ENCODE data around the gene ADAR. TPM values are rescaled to one million over a fixed set of nuclear protein-coding genes. Genes with fewer than 3 reads are reported as not detected.

ADAR gene
- total RNA-seq, 1 donor from 2014 or later = 54.1 TPM

- DNase-seq (ENCODE audit: low spot score) = peak; percentile 83
- intact Hi-C loops (cut with DNase I) = no loop called here
Observed at GRCh38 chr1:154567386-154568156, 40.4 kb downstream of the ADAR start, which contains the start of gene CHRNB2. Gene CHRNB2, plus strand, starts transcription at chr1:154567778. Its CDS starts 267 bp downstream, at chr1:154568045.

GRCh38 chr1:154565876-154566275 lies 42.1 kb downstream of the ADAR start:
- DNase-seq (ENCODE audit: low spot score) = no peak
- intact Hi-C loops (cut with DNase I) = no loop called here

- peak; percentile 91 for DNase-seq (ENCODE audit: low spot score)
- intact Hi-C loops (cut with DNase I) = loop anchor here (1.0 to 5.0 kb wide), 7 partner anchors 48 to 441 kb away; partner anchors contain the start of genes IL6R and PMVK
Observed at GRCh38 chr1:154559466-154560044, 48.4 kb downstream of the ADAR start.

- intact Hi-C loops (cut with DNase I) = loop anchor here (1.0 to 5.0 kb wide), 7 partner anchors 48 to 442 kb away; partner anchors contain the start of genes IL6R and PMVK
- DNase-seq (ENCODE audit: low spot score) = peak; percentile 99
Observed at GRCh38 chr1:154558720-154559465, 49.1 kb downstream of the ADAR start.

GRCh38 chr1:154557939-154558719 lies 49.9 kb downstream of the ADAR start, which contains the start of gene UBE2Q1:
Gene UBE2Q1, minus strand, starts transcription at chr1:154558662. Its CDS starts 109 bp downstream, at chr1:154558553.
- intact Hi-C loops (cut with DNase I) = loop anchor here (2.0 to 5.0 kb wide), 5 partner anchors 71 to 443 kb away; partner anchors contain the start of genes IL6R and PMVK
- DNase-seq (ENCODE audit: low spot score) = peak; percentile 86

GRCh38 chr1:154557248-154557938 lies 50.6 kb downstream of the ADAR start:
- intact Hi-C loops (cut with DNase I) = loop anchor here (5.0 kb wide), 2 partner anchors 150 to 200 kb away; partner anchors contain the start of gene IL6R
- DNase-seq (ENCODE audit: low spot score) = no peak

GRCh38 chr1:154556422-154556821 lies 51.6 kb downstream of the ADAR start:
- DNase-seq (ENCODE audit: low spot score) = no peak
- intact Hi-C loops (cut with DNase I) = loop anchor here (5.0 kb wide), 2 partner anchors 149 to 201 kb away; partner anchors contain the start of gene IL6R

- intact Hi-C loops (cut with DNase I) = no loop called here
- DNase-seq (ENCODE audit: low spot score) = no peak
Observed at GRCh38 chr1:154553056-154554030, 54.6 kb downstream of the ADAR start.

GRCh38 chr1:154552036-154552435 lies 56.0 kb downstream of the ADAR start:
- DNase-seq (ENCODE audit: low spot score) = no peak
- intact Hi-C loops (cut with DNase I) = no loop called here

GRCh38 chr1:154551474-154551873 lies 56.5 kb downstream of the ADAR start:
- DNase-seq (ENCODE audit: low spot score) = no peak
- intact Hi-C loops (cut with DNase I) = no loop called here

- intact Hi-C loops (cut with DNase I) = no loop called here
Observed at GRCh38 chr1:154550657-154551056, 57.3 kb downstream of the ADAR start.

GRCh38 chr1:154550070-154550469 lies 57.9 kb downstream of the ADAR start:
- intact Hi-C loops (cut with DNase I) = no loop called here
- DNase-seq (ENCODE audit: low spot score) = no peak

More at GRCh38 chr1:154550657-154551056, 57.3 kb downstream of the ADAR start:
- DNase-seq (ENCODE audit: low spot score) = no peak

- no peak for DNase-seq (ENCODE audit: low spot score)
- intact Hi-C loops (cut with DNase I) = loop anchor here (10.0 kb wide), 1 partner anchor 204 kb away; no protein-coding TSS in a partner anchor
Observed at GRCh38 chr1:154549202-154549770, 58.7 kb downstream of the ADAR start.

GRCh38 chr1:154548028-154548427 lies 60.0 kb downstream of the ADAR start:
- intact Hi-C loops (cut with DNase I) = loop anchor here (10.0 kb wide), 1 partner anchor 203 kb away; no protein-coding TSS in a partner anchor
- no peak for DNase-seq (ENCODE audit: low spot score)

GRCh38 chr1:154547105-154547732 lies 60.8 kb downstream of the ADAR start:
- intact Hi-C loops (cut with DNase I) = loop anchor here (10.0 kb wide), 1 partner anchor 202 kb away; no protein-coding TSS in a partner anchor
- no peak for DNase-seq (ENCODE audit: low spot score)

All from cardiac septum (tissue), 1 donor.